Measurements from ENCODE around the gene ANAPC5. TPM values are rescaled to one million over a fixed set of nuclear protein-coding genes. Genes with fewer than 3 reads are reported as not detected.
"Not testable (repeated sequence)": the region's sequence is repeated elsewhere in the genome, so short reads cannot be mapped to it uniquely, and the experiment has no call there.

Gene ANAPC5
- polyA plus RNA-seq, 3 donors: 67.3 to 161 (median 114) TPM

DNA sequence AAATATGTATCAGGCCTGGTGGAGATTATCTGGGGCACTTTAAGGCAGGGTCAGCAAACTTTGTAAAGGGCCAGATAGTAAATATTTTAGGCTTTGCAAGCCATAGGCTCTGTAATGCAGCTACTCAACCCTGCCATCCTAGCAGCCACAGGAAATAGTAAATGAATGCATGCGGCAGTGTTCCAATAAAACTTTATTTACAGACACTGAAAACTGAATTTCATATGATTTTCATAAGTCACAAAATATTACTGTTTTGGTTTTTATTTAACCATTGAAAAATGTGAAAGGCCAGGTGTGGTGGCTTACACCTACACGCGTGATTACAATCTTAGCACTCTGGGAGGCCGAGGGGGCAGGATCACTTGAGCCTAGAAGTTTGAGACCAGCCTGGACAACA, 52.5 kb downstream of the ANAPC5 start:
- Histone ChIP-seq H3K9me3 (replicated peaks in 1 of 2; ENCODE audit: control insufficient read depth in 1 of 2, insufficient read depth in 1 of 2, low read length in 2 of 2) (no peaks in the 10 kb centered on the region), H3K27me3 (ENCODE audit: control insufficient read depth in 2 of 2, insufficient read depth in 2 of 2, low read length in 2 of 2) (no peaks in the 10 kb centered on the region), H3K4me2 (replicated peaks; ENCODE audit: extremely low read depth, low read length, poor library complexity, severe bottlenecking) (no peak overlapping the region), H3K4me1 (ENCODE audit: control insufficient read depth in 1 of 2, insufficient read depth in 2 of 2, low read length in 2 of 2) (peaks cover 38 to 53% of the 10 kb centered on the region in 2 donors), H2AFZ (ENCODE audit: insufficient read depth, low read depth, low read length, poor library complexity, severe bottlenecking) (no peak overlapping the region), H3K27ac (ENCODE audit: low read depth in 1 of 2, low read length in 2 of 2) (no peak overlapping the region), H3K36me3 (replicated peaks in 1 of 2; ENCODE audit: control insufficient read depth in 1 of 2, insufficient read depth in 2 of 2, low read length in 2 of 2) (no peaks in the 10 kb centered on the region), H3K79me2 (ENCODE audit: insufficient read depth, low read length) (peaks cover 28% of the 10 kb centered on the region), H4K20me1 (ENCODE audit: insufficient read depth, low read length) (peaks cover 16% of the 10 kb centered on the region), H3K4me3 (replicated peaks in 1 of 3; ENCODE audit: low read depth in 2 of 3, low read length in 3 of 3) (no peak overlapping the region), H3K9ac (ENCODE audit: insufficient read depth, low read length, poor library complexity, severe bottlenecking) (no peak overlapping the region)
- 100% methylated on average over 3 of the region's 4 CpGs for WGBS (ENCODE audit: insufficient coverage)
- no peaks in the 10 kb centered on the region for H3K27me3 Mint-ChIP-seq (ENCODE audit: low read depth in 3 of 3)
- H3K4me1 Mint-ChIP-seq: peaks cover 35% of the 10 kb centered on the region
- H3K4me3 Mint-ChIP-seq: no peak overlapping the region
- TF ChIP-seq, protein P1, sequence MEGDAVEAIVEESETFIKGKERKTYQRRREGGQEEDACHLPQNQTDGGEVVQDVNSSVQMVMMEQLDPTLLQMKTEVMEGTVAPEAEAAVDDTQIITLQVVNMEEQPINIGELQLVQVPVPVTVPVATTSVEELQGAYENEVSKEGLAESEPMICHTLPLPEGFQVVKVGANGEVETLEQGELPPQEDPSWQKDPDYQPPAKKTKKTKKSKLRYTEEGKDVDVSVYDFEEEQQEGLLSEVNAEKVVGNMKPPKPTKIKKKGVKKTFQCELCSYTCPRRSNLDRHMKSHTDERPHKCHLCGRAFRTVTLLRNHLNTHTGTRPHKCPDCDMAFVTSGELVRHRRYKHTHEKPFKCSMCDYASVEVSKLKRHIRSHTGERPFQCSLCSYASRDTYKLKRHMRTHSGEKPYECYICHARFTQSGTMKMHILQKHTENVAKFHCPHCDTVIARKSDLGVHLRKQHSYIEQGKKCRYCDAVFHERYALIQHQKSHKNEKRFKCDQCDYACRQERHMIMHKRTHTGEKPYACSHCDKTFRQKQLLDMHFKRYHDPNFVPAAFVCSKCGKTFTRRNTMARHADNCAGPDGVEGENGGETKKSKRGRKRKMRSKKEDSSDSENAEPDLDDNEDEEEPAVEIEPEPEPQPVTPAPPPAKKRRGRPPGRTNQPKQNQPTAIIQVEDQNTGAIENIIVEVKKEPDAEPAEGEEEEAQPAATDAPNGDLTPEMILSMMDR (IDR thresholded peaks at IDR 0.05): no peak
- no peaks in the 10 kb centered on the region for H3K36me3 Mint-ChIP-seq
- DNase-seq: no peak
- no peak overlapping the region for H3K27ac Mint-ChIP-seq
- intact Hi-C loops (cut with micrococcal nuclease): no loop called here
- H3K9me3 Mint-ChIP-seq: peaks cover 0 to 3% (median 0%) of the 10 kb centered on the region in 7 donors

DNA sequence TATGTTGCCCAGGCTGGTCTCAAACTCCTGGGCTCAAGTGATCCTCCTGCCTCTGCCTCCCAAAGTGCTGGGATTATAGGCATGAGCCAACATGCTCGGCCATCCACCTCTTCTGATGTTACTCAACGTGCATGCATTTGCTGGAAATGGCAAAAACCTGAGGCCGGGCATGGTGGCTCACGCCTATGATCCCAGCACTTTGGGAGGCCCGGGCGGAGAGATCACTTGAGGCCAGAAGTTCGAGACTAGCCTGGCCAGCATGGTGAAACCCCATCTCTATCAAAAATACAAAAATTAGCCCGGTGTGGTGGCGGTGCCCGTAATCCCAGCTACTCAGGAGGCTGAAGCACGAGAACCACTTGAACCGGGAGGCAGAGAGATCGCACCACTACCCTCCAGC, 53.8 kb downstream of the ANAPC5 start:
- peak overlapping the region in 2 of 7 donors; percentile 43 to 89 for H3K27ac Mint-ChIP-seq
- intact Hi-C loops (cut with micrococcal nuclease): not testable (repeated sequence)

More for the DNA sequence above, 53.8 kb downstream of the ANAPC5 start:
- H3K9ac ChIP-seq (ENCODE audit: insufficient read depth, low read length, poor library complexity, severe bottlenecking); H3K9me3 Mint-ChIP-seq; H3K27me3 Mint-ChIP-seq (ENCODE audit: low read depth in 3 of 3); H3K4me3 Mint-ChIP-seq; DNase-seq; H3K4me2 ChIP-seq (replicated peaks; ENCODE audit: extremely low read depth, low read length, poor library complexity, severe bottlenecking); H3K9me3 ChIP-seq (replicated peaks in 1 of 2; ENCODE audit: control insufficient read depth in 1 of 2, insufficient read depth in 1 of 2, low read length in 2 of 2); H3K36me3 ChIP-seq (replicated peaks in 1 of 2; ENCODE audit: control insufficient read depth in 1 of 2, insufficient read depth in 2 of 2, low read length in 2 of 2); H3K36me3 Mint-ChIP-seq; H3K4me3 ChIP-seq (replicated peaks in 1 of 3; ENCODE audit: low read depth in 2 of 3, low read length in 3 of 3); H3K27ac ChIP-seq (ENCODE audit: low read depth in 1 of 2, low read length in 2 of 2); H2AFZ ChIP-seq (ENCODE audit: insufficient read depth, low read depth, low read length, poor library complexity, severe bottlenecking); H3K27me3 ChIP-seq (ENCODE audit: control insufficient read depth in 2 of 2, insufficient read depth in 2 of 2, low read length in 2 of 2): not testable (repeated sequence)
- Histone ChIP-seq H3K79me2 (ENCODE audit: insufficient read depth, low read length) (peaks cover 41% of the 10 kb centered on the region), H3K4me1 (ENCODE audit: control insufficient read depth in 1 of 2, insufficient read depth in 2 of 2, low read length in 2 of 2) (peaks cover 50 to 65% of the 10 kb centered on the region in 2 donors), H4K20me1 (ENCODE audit: insufficient read depth, low read length) (peaks cover 28% of the 10 kb centered on the region)
- 97% methylated on average over 8 of the region's 13 CpGs for WGBS (ENCODE audit: insufficient coverage)
- peaks cover 44% of the 10 kb centered on the region for H3K4me1 Mint-ChIP-seq
